PC-3 (cell line): ENCODE data around the gene TENM4.

ENCODE experiments used
- CTCF ChIP-seq: fragments of 300-600 bp; sonication (generic); conservative IDR thresholded peaks from 2 replicates; pipeline ENCODE4 v1.5.1; 2017; ENCODE audit warnings: antibody characterized with exemption, low read depth, mild to moderate bottlenecking, low read length
- EZH2 ChIP-seq: fragments of 300-600 bp; sonication (generic); IDR thresholded peaks from one replicate; pipeline ENCODE4 v1.6.1; 2017; ENCODE audit warnings: antibody characterized with exemption, mild to moderate bottlenecking, low read length; ENCODE audit not compliant: unreplicated experiment
- EZH2phosphoT487 ChIP-seq: fragments of 300-600 bp; sonication (generic); IDR thresholded peaks from 2 replicates; pipeline ENCODE4 v1.6.1; 2018; ENCODE audit warnings: mild to moderate bottlenecking, antibody characterized with exemption, low read length, borderline replicate concordance

DNA sequence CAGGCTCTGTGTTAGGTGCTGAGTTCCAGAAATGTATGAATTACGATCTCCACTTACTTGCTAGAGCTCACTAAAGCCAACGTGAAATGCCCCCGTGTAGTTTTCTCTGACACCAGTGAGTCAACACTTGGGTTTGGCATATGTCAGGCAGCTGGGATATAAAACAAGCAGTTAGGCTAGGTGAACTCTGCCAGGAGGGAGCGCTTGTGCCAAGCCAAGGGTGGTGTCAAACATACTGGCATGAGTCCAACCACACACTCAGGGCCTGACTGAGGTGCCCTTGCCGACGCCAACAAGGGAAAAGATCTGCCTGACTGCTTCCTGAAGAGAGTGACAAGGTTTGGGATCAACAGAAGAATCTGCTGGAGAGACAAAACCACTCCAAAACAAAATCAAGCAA is 698.4 kb downstream of the TENM4 start:
- peak; percentile 47 for TF ChIP-seq CTCF
- no peak for TF ChIP-seq EZH2
- TF ChIP-seq EZH2phosphoT487: no peak
